Effector CD8-positive, alpha-beta T cell (primary cell): ENCODE measurements around the gene RBM33.

Experiments
- DNase-seq: peaks from one replicate; lab custom pipeline; 2025; lab: John Stamatoyannopoulos, UW

RBM33 gene

DNA sequence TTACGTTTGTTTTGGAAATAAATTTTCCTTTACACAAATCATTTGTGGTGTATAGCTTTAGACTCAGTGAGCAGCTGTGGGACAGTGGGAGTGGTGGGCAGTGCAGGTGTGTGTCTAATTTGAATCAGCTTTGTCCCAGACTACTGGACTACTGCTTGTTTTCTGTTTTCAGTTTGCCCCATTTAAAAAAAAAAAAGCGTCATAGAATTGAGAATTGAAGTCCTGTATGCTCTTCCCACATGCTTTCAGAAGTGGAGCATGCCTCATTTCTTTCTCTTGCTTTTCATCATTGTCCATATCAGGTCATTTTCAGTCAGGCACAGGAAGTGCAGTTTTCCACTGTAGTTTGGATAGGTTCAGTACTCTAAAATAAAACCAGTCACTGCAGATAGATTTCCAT is 101.7 kb downstream of the RBM33 start:
- no peak for DNase-seq

DNA sequence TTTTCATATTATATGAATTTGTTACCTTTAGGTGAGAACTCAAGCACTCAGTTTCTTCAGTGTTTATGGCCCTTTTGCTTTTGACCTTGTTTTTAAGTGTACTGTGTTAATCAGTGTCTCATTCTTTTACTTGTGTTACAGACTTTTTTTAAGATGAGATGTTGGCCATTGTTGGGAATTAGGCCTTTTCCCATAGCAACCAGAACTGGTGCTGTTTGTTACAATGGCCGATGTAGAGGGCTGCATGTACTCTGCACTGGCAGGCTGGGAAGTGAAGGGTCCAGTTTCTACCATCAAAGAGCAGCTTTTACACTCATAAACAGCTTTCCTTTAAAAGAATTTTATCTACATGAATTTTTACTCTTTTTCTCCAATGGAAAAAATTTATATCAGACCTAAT is 102.7 kb downstream of the RBM33 start:
- DNase-seq = no peak

DNA sequence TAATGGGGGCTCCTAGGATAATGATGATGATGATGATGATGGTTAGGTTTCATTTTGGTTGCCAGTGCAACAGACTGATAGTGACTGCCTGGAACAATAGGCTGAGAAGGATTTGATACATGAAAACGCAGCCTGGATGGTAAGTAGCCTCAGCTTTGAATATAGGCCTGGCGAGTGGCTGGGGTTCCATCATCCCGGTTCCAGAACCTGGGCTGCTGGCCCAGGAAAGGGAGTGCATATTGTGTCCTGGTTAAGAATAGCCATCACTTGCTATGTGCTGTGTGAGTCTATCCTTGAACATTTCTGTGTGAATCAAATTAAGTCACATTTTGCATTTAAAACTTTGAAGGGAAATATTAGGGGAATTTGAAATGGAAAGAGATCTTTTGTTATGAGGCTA is 105.1 kb downstream of the RBM33 start:
- no peak for DNase-seq

DNA sequence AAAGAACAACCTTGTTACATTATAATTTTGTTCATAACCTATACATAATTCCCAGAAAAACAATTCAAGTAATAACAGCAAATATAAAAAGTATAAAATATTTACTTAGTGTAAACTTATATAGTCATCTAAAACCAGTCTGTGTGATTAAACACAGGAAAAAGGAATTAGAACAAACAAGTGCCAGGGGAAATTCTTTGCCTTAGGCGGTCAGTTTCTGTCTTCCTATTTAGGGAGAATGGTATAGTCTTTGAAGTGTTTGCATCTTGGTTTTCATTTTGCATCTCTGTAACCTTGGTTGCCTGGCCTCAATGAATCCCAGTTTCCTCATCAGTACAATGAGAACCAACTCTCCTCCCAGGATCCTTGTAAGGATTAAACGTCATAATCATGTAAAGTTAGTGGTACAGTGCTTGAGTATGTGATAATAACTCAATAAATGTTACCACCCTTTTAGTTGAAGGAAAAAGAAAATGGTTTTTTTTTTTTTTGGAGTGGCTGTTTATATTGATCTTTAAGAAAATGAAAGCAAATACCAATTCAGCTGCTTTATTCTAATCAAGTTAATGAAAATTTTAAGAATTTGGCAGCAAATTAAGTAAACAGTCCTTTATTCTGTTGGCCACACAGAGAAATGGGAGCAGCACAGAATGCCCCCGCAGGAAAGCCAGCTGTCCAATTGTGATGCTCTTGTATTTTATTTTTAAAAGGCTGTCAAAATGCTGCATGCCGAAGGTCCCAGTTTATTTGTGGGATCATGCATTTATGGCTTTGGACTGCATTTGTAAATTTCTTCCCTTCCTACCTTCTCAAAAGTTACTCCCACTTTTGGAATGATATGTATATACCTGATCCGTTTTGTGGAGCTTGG is 106.0 kb downstream of the RBM33 start:
- no peak for DNase-seq

DNA sequence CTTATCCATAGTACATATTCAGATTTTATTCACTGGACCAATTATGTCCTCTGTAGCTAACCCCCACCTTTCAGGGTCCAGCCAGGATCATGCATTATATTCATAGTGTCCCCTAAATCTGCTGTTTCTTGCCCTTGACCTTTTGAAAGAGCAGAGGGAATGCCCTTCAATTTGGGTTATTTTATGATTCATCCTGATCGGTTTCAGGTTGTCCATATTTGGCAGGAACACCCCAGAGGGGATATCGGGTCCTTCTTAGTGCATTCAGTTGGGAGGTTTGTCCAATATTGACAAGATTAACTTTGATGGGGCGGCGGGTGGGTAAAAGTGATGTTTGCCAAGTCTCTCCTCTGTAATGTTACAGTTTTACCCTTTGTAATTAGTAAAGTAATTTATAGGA is 106.9 kb downstream of the RBM33 start:
- no peak for DNase-seq

DNA sequence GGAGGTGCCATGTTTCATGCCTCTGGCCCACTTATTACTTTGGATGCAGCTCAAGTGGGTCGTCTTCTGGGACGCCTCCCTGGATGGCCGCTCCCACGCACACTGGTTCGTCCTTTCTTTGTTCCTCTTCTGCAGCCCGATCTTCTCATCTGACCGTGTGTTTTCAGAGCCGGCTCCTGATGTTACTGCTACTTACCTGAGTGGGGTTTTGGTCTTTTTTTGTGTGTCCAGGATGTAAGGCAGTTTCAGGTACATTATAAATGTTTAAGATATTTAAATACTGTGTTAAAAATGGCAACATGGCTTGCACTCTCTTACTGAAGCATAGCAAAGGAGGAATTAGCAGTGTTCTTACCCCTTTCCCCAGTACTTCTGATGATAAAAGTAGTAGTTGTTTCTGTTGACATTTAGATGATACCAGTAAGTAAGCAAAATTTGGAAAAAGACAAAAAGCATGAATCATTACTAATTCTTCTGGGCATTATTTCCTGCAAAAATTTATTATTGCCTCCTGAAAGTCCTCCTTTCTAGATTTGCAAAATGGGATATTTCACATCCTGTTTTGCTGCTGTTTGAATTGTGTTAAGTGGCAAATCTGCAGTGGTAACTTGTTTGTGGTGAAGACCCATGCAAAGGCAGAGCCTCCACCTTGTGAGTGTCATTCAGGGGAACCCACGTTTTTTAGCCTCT is 108.4 kb downstream of the RBM33 start:
- DNase-seq = no peak

DNA sequence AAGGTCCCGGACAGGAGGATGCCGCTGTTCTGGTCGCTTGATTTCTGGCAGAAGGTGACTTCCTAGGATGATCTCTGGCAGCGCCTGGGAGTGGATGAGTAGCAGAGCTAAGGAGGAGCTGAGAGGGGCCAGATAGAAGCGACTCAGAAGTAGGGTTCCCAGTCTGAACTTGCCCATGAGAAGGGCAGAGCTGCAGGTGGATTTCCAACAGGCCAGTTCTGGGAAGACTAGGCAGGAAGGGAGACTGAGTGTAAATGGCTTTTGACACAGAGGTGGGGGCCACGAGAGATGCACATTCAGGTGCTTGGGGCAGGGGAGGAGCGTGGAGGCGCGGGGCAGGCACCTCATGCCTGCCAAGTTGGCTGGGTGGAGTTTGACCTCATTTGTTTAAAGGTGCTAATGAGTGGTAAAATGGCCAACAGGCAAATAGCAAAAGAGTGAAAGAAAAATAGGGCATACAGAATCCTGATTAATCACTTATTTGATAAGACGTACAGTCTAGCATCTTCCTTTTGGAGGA is 109.0 kb downstream of the RBM33 start:
- DNase-seq = no peak

DNA sequence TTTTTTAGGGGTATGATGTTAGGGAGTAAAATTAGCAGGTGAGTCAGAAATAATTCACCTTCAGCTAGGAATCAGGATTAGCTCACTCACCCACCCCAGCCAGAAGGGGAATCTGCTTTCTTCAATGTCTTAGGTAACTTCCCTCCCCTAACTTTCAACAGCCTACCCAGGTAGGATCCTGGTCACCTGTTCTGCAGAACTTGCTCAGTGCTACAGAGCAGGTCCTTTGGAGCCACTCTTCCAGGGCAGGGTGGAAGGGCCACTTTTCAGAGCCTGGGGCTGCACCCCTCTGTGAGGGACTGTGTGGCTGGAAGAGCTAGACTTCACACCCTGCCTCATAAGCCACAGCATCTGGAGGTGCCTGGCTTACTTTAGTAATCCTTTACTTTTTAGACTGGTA is 109.7 kb downstream of the RBM33 start:
- DNase-seq = no peak

DNA sequence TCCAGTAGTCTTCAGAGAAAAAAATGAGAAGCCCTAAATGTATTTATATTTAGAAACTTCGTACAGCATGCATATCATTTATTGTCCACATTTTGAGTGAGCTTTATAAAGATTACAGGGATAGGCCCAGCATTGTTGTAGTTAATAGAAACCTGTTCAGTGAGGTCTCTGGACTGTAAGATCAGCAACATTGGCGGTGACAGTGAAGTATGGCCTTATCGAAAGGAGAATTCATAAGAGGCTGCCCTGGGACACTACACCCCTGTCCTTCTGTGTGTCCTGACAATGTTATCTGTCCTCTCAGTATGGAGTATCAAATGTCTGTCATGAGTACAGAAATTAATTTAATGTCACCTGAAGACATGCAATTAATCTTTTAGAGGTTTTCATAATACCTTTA is 110.6 kb downstream of the RBM33 start:
- no peak for DNase-seq

DNA sequence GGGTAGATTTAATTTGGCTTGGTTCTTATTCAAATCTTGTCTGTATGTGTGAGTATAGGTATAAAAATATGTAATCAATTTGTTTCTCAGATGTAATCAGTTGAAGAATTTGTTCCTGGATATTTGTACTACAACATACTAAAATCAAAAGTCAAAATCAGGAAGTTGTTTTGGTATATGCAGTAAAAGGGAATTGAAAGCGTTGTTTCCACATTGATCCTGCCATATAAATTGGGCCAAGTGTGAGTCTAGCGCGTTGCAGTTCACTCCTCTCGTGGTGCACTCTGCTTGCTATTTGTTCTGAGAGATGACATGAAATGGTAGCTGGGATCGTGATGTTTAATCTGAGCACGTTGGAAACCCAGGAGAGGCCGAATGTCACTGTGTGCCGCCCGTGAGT is 111.9 kb downstream of the RBM33 start:
- no peak for DNase-seq

DNA sequence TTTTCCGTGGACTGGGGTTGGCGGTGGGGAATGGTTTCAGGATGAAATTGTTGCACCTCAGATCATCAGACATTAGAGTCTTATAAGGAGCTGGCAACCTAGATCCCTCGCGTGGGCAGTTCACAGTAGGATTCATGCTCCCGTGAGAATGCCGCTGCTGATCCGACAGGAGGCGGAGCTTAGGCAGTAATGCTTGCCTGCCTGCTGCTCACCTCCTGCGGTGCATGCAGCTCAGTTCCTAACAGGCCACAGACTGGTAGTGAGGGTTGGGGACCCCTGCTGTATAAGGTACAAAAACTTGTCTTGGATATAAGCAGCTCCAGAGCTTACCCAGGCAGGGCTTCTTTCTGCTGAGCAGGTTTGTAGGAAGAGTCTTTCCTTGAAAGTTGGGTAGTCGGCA is 113.9 kb downstream of the RBM33 start:
- no peak for DNase-seq

DNA sequence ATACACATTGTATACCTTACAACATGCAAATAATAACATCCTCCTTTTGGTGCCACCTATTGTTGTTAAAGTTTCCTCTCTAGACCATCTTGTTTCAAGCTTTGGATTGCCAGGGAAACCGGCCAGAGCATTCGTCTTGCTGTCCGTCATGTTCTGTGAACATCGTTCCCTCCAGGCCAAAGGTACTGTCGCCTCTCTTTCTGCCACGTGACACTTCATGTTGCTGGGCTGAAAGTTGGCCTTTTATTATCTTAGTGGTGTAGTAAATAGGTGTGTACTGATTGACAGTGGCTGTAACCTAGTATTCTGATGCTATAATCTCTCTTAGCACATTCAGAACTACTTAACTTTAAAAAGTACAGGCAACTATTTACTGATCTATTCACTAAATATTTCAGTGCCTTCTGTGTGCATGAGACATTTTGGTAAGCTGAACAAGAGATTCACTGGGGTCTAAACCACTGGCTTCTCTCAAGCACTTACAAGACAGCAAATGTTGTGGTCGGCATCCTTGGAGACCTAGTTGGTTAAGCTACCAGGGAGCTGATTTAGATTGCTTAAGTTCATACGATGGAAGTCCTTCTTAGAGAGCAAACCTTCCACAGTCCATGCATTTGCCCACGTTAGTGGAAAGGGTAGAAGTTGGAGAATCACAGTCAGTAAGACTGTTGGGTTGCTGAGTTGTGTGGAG is 115.4 kb downstream of the RBM33 start:
- no peak for DNase-seq

DNA sequence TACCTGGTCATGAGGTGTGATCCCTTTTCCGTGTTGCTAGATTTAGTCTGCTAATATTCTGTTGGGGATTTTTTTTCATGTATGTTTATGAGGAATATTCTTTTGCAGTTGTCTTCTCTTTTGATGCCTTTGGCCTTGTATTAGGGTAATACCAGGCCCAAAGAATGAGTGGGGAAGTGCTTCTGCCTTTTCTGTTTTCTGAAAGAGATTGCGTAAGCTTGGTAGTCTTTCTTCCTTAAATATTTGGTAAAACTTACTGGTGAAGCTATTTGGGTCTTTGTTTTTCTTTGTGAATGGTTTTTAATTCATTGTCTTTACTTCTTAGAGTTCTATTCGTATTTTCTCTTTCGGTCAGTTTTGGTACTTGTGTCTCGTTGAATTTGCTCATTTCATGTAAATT is 116.7 kb downstream of the RBM33 start:
- DNase-seq = no peak

DNA sequence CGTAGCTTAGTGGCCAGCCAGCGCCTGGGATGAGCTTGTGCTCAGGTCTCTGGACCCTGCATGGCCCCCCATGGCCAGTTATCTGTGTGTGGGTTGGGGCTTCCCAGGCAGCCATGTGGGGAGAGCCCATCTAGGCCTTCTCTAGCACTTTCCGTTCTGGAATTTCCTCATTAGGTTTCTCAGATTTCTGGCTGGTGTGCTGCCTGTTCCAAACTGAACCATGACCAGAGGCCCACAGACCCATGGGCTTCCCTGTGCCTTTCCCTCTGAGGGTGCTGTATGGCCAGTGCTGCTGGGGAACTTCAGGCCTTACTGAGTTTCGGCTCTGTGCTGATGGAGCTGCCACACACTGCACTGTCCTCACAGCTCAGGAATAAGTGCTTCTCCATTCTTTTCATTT is 117.6 kb downstream of the RBM33 start:
- no peak for DNase-seq

DNA sequence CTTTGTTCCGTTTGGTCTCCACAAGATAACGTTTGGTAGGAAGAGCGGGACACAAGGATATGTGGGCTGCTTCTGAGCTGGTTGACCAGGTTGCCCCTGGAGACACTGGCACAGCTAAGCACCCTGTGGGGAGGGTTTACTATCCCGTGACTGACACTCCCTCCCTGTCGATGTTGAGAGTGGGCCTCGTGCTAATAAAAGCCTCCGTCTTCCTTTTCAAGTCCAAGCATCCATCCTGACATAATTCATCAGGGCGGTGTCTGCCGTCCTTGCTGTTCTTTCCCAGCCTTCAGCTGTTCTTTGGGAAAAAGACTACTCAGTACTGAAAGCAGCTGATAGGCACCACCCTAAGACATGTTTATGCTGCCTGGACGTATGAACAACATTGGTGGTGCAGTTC is 118.2 kb downstream of the RBM33 start:
- DNase-seq = no peak

DNA sequence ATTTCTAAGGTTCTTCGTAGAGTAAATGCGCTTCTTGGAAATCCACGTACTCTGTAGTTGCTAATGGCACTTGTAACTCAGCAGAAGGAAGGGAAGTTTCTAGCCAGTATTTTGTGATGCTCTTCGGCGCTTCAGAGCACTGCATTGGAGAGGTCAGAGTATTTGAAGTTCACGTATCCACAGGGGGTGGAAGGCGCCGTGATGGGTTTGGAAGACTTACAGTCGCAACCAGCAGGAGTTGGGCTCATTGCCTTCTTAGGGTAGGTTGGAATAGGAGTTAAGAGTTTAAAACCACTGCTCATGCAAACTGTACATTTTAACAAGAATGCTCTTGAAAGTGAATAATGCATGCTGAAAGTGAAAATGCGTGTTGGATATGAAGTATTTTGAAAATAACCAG is 118.7 kb downstream of the RBM33 start:
- no peak for DNase-seq

DNA sequence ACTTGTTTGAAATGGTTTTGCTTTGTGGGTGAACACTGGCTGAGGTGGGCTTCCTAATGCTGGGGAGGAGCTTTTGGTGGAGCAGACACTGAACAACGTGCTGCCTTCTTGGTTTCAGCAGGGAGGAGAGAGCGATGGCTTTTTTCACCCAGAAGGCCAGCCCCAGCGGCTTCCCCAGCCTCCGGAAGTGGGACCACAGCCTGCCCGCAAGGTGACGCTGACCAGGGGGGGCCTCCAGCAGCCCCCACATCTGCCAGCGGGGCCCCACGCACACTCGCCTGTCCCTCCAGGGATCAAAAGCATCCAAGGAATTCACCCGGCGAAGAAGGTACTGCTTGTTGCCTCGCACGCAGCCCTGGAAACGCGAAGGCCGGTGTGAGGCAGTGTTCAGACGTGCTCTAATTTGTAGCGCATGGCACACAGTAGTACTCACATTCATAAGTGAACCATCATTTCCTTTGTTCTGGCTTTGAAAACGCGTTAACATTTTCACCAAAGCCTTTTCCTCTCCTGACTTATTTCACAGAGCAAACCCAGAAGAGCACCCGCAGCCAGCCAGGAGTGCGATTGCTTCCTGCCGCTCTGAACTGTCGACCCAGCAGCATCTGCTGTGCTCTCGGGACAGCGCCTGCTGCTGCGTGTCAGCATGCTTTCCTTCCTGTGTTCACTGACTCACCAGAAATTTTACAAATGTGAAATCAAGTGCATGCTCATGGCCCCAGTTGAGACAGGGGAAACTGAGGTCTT is 119.4 kb downstream of the RBM33 start:
- no peak for DNase-seq

DNA sequence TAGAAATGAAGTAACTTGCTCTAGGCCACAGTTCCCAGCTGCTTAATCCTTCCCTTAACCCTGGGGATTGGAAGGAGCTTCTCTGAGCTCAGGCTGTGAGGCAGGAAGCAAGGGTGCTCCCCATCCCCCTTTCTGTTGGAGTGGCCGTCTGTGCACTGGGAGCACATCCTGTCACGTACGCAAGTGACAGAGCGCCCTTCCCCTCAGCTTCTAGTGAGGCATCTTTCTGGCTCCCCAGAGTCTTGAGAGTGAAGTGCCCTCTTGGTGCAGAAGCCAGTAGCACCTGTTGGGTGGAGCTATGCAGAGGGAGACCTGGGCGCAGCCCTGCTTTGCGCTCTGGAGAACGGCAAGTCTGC is 120.0 kb downstream of the RBM33 start:
- no peak for DNase-seq

DNA sequence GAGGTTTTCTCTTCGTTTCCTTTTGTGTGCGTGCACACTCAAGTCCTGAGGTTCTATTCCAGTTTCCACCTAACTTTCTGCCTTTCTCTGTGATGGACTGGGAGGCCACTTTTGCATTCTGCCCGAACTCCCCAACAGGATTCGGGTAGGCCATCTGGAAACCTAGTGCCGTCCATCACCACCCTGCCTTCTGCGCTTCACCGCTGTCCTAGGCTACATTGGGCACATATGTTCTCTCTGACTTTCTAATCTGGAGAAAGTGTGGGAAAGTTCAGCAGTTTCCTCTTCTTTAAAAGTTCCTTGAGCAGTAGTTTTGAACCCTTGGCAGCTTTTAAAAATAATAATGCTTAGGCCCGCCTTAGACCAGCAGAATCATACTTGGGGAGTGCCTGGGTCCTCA is 121.0 kb downstream of the RBM33 start:
- no peak for DNase-seq

DNA sequence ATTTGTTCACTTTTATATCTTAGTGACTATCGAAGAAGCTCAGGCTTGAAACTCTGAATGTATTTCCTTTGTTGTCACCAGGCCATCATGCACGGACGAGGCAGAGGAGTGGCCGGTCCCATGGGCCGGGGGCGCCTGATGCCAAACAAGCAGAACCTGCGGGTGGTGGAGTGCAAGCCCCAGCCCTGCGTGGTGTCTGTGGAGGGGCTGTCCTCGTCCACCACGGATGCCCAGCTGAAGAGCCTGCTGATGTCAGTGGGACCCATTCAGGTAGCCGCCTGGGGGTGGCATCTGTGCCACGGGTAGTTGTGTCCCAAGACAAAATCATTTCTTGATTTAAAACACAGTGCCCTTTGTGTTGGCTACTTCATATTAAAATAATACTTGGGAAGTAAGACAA is 121.9 kb downstream of the RBM33 start:
- DNase-seq = no peak

DNA sequence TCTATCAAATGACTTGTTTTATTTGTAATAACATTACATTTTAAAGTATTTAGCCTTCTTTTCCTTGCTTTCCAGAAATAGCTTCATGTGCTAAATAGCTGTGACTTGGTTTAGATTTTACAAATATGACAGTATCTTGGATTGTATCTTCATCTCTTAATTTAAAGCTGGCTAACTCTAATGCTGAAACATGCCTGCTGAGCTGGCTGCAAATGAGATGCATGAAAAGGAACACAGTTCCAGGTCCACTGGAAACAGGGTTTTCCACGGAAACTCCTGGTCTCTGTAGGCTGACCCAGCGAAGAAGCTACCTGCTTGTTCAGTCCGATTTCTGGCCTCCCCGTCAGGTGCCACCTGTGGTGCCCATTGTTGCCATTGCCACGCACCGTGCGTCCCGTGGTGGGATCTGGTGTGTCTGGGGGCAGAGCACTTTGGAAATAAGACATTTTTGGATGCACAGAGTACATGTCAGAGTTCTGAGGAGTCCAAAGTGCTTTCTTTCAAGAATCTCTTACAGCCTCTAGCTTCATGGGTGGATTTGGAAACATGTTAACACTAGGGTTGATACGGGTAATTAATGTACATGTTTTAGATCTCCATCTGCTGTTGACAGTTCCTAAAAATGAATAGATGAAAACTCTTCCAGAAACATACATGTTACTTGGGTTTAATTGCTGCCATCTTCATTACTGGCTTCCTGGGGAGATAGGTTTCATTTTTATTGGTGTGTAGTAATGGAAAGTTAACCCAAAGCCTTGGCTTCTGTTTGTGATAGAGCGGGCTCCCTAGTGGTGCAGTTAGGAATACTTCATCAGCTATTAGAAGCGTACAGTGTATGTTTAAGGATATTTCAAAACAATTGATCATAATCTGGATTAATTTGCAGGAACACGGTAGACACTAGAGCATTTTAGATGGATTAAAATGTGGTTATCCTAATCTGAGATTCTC is 122.8 kb downstream of the RBM33 start:
- DNase-seq = no peak
